Kidney (tissue), 14 donors: ENCODE data around the gene NTNG2. TPM values are rescaled to one million over a fixed set of nuclear protein-coding genes. Genes with fewer than 3 reads are reported as not detected.
A peak's percentile ranks its signal among the peaks of the same experiment; 100 is the strongest.

ENCODE experiments used
- DNase-seq, 5 donors: peaks; one replicate each; pipeline ENCODE4 v3.0.0-alpha.2; 2013 to 2020
- FAIRE-seq: peaks from 2 replicates; lab custom pipeline; 2012; peaks lifted over from hg19 to GRCh38; lab: Jason Lieb, UNC
- H3K27ac ChIP-seq, 2 donors: one replicate each; pipeline ENCODE4 v1.7.0; 2013; ENCODE audit warnings: low read depth in 2 of 2, low read length in 2 of 2, inconsistent platforms in 1 of 2
- H3K27me3 ChIP-seq: one replicate; pipeline ENCODE4 v1.7.1; 2013; ENCODE audit warnings: low read length, inconsistent platforms; ENCODE audit not compliant: control insufficient read depth, insufficient read depth
- H3K36me3 ChIP-seq, 3 donors: one replicate each; pipeline versions ENCODE4 v1.7.0 to v1.7.1; 2013; ENCODE audit warnings: low read length in 3 of 3, control low read depth in 1 of 3, inconsistent platforms in 1 of 3; ENCODE audit not compliant: insufficient read depth in 3 of 3, control insufficient read depth in 2 of 3
- H3K4me1 ChIP-seq, 3 donors: one replicate each; pipeline versions ENCODE4 v1.7.0 to v1.7.1; 2013; ENCODE audit warnings: low read length in 3 of 3, inconsistent platforms in 1 of 3, low read depth in 1 of 3; ENCODE audit not compliant: control insufficient read depth in 2 of 3, insufficient read depth in 2 of 3
- H3K4me3 ChIP-seq, 3 donors: one replicate each; pipeline versions ENCODE4 v1.7.0 to v1.8.1; 2013; ENCODE audit warnings: low read length in 3 of 3, control low read depth in 1 of 3, inconsistent platforms in 1 of 3
- H3K9ac ChIP-seq, 3 donors: one replicate each; pipeline versions ENCODE4 v1.7.0 to v1.7.1; 2013; ENCODE audit warnings: low read length in 3 of 3, control low read depth in 1 of 3, inconsistent platforms in 1 of 3
- H3K9me3 ChIP-seq, 3 donors: one replicate each; pipeline versions ENCODE4 v1.7.0 to v1.7.1; 2013; ENCODE audit warnings: low read length in 3 of 3, control low read depth in 1 of 3, inconsistent platforms in 1 of 3; ENCODE audit not compliant: control insufficient read depth in 2 of 3, insufficient read depth in 1 of 3
- CTCF ChIP-seq: IDR thresholded peaks from 3 replicates; pipeline ENCODE4 v1.5.1; 2012; ENCODE audit warnings: mild to moderate bottlenecking, moderate library complexity, borderline replicate concordance; ENCODE audit not compliant: insufficient read depth; ENCODE audit errors: extremely low read depth
- intact Hi-C: fragments of 100-400 bp; cut with DNase I; formaldehyde crosslinking; loops from one replicate; pipeline ENCODE4 v1.11.1; 2022
- polyA plus RNA-seq: library from polyadenylated mRNA; stranded (reverse); fragments of 350-450 nt; fragmentation: Illumina TruSeq; extraction: RNeasy Lipid Tissue Mini Kit (QIAGEN cat#74804); gene quantifications from one replicate; pipeline ENCODE4 v1.2.3, GENCODE V29; 2014; ENCODE audit warnings: low read depth, low replicate concordance; ENCODE audit not compliant: insufficient read depth
- total RNA-seq: library from RNA; stranded (reverse); fragmentation: NEBNext Ultra II Directional; extraction: Animal tissue kit (Norgen Biotek cat#: 25700); gene quantifications from one replicate; pipeline ENCODE4 v1.2.1, GENCODE V29; 2021
- donor health status: control.
- donor health status: control.
- donor health status: control.
- donor health status: control.
- donor health status: control.
- donor health status: DM: yes; HTN: yes; CAD: no.
- donor health status: Normal renal cell carcinoma (clear cell type).

The NTNG2 gene
- total and polyA plus RNA-seq, 2 donors from 2014 or later, result 0.54 to 2.2 TPM

GRCh38 chr9:132125944-132126679 is 35.7 kb upstream of the NTNG2 start:
- Histone ChIP-seq H3K27me3 (peaks cover 18% of the 10 kb centered on the region), H3K36me3 (no peaks in the 10 kb centered on the region), H3K27ac (no peak overlapping the region), H3K4me1 (no peaks in the 10 kb centered on the region), H3K9me3 (no peaks in the 10 kb centered on the region), H3K4me3 (no peak overlapping the region), H3K9ac (no peak overlapping the region)
- no peak for TF ChIP-seq CTCF
- FAIRE-seq (no peak), DNase-seq (no peak)
- intact Hi-C loops, result no loop called here

GRCh38 chr9:132126680-132127236 is 35.1 kb upstream of the NTNG2 start:
- H3K36me3 ChIP-seq, result no peaks in the 10 kb centered on the region
- H3K27ac ChIP-seq, result no peak overlapping the region
- intact Hi-C loops, result no loop called here
- peaks cover 18% of the 10 kb centered on the region for H3K27me3 ChIP-seq
- H3K4me1 ChIP-seq, result no peaks in the 10 kb centered on the region
- H3K9me3 ChIP-seq, result no peaks in the 10 kb centered on the region
- FAIRE-seq (no peak), DNase-seq (no peak)
- no peak for TF ChIP-seq CTCF
- H3K4me3 ChIP-seq, result no peak overlapping the region
- H3K9ac ChIP-seq, result no peak overlapping the region

GRCh38 chr9:132127888-132128534 is 33.8 kb upstream of the NTNG2 start:
- peaks cover 18% of the 10 kb centered on the region for H3K27me3 ChIP-seq
- no peak overlapping the region for H3K27ac ChIP-seq
- no peak overlapping the region for H3K9ac ChIP-seq
- intact Hi-C loops, result no loop called here
- FAIRE-seq, result no peak
- H3K9me3 ChIP-seq, result no peaks in the 10 kb centered on the region
- TF ChIP-seq CTCF, result no peak
- H3K36me3 ChIP-seq, result no peaks in the 10 kb centered on the region
- no peaks in the 10 kb centered on the region for H3K4me1 ChIP-seq
- H3K4me3 ChIP-seq, result no peak overlapping the region
- DNase-seq, result peak in 3 of 5 donors; percentile 16 to 26 (median 22)
